Hepatocyte (in vitro differentiated cells): Measurements from ENCODE around the gene LCN15. TPM values are rescaled to one million over a fixed set of nuclear protein-coding genes. Genes with fewer than 3 reads are reported as not detected.

Experiments used
- DNase-seq: peaks from one replicate; pipeline ENCODE4 v3.0.0-alpha.2; 2016; ENCODE audit warnings: low spot score
- H2AFZ ChIP-seq: fragments of 200-600 bp; sonication (generic); 2 replicates; pipeline ENCODE4 v1.6.0; 2016; ENCODE audit warnings: antibody characterized with exemption, mild to moderate bottlenecking
- H3K27ac ChIP-seq: fragments of 200-600 bp; sonication (generic); 2 replicates; pipeline ENCODE4 v1.5.1; 2016; ENCODE audit warnings: mild to moderate bottlenecking
- H3K27me3 ChIP-seq: fragments of 200-600 bp; sonication (generic); 2 replicates; pipeline ENCODE4 v1.6.1; 2016
- H3K36me3 ChIP-seq: fragments of 200-600 bp; sonication (generic); replicated peaks from 2 replicates; pipeline ENCODE4 v1.5.1; 2016; ENCODE audit warnings: low read depth; ENCODE audit not compliant: insufficient read depth
- H3K4me1 ChIP-seq: fragments of 200-600 bp; sonication (generic); 2 replicates; pipeline ENCODE4 v1.5.1; 2016; ENCODE audit warnings: mild to moderate bottlenecking, moderate library complexity; ENCODE audit not compliant: insufficient read depth
- H3K4me2 ChIP-seq: fragments of 200-600 bp; sonication (generic); 2 replicates; pipeline ENCODE4 v1.6.0; 2016
- H3K4me3 ChIP-seq: fragments of 200-600 bp; sonication (generic); 2 replicates; pipeline ENCODE4 v1.5.1; 2016; ENCODE audit warnings: mild to moderate bottlenecking
- H3K79me2 ChIP-seq: fragments of 200-600 bp; sonication (generic); 2 replicates; pipeline ENCODE4 v1.6.0; 2017; ENCODE audit warnings: mild to moderate bottlenecking
- H3K9me2 ChIP-seq: fragments of 200-600 bp; sonication (generic); replicated peaks from 2 replicates; pipeline ENCODE4 v1.6.0; 2017; ENCODE audit warnings: mild to moderate bottlenecking; ENCODE audit not compliant: insufficient read depth
- H3K9me3 ChIP-seq: fragments of 200-600 bp; sonication (generic); 2 replicates; pipeline ENCODE4 v1.5.1; 2016; ENCODE audit warnings: low read depth, mild to moderate bottlenecking
- H4K20me1 ChIP-seq: fragments of 200-600 bp; sonication (generic); 2 replicates; pipeline ENCODE4 v1.6.0; 2016; ENCODE audit warnings: mild to moderate bottlenecking; ENCODE audit not compliant: insufficient read depth, poor library complexity, severe bottlenecking
- EZH2 ChIP-seq: fragments of 200-600 bp; sonication (generic); IDR thresholded peaks from 2 replicates; pipeline ENCODE4 v1.6.1; 2016; ENCODE audit warnings: antibody characterized with exemption, mild to moderate bottlenecking, borderline replicate concordance
- EZH2phosphoT487 ChIP-seq: fragments of 200-600 bp; sonication (generic); IDR thresholded peaks from one replicate; pipeline ENCODE4 v1.6.1; 2018; ENCODE audit warnings: antibody characterized with exemption, mild to moderate bottlenecking, low read depth, moderate library complexity; ENCODE audit not compliant: unreplicated experiment, severe bottlenecking
- WGBS: methylation state at CpG from one replicate; pipeline ENCODE4 v1.1.6; 2016; ENCODE audit warnings: low lambda C conversion rate; ENCODE audit errors: missing lambda C conversion rate; 5-methylcytosine and 5-hydroxymethylcytosine counted together
- polyA plus RNA-seq: library from polyadenylated mRNA; unstranded; fragments of >200 nt; fragmentation: Nextera tagmentation; extraction: Ambion mirVana; gene quantifications from 2 replicates; pipeline ENCODE4 v1.2.1, GENCODE V29; 2016
- total RNA-seq: library from RNA; depleted of rRNA; stranded (reverse); fragments of >200 nt; gene quantifications from 2 replicates; pipeline ENCODE4 v1.2.3, GENCODE V29; 2014
- TF ChIP-seq, protein P1 (sequence below): fragments of 200-600 bp; sonication (generic); IDR thresholded peaks from 2 replicates; pipeline ENCODE4 v1.5.1; 2016; ENCODE audit warnings: antibody characterized with exemption, mild to moderate bottlenecking; ENCODE audit not compliant: poor library complexity

Gene LCN15
- total and polyA plus RNA-seq, 2 experiments from 2014 or later: 1.4 to 1.5 TPM

DNA sequence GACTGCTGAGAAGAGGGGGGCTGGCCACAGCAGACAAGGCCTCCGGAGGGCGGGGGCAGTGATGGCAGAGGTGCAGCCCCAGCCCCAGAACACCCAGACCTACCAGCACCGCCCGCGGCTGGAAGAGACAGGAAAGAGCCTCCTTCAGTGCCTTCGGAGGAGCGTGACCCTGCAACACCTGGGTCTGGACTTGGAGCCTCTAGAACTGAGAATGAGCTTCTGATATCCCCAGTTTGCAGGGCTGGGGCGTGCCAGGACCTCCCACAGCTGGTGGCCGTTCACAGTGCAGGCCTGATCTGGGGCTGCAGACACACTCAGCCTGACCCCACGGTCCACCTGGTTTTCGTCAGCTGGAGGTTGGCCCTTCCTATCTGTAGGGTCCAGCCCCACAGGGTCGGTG lies 30.7 kb downstream of the LCN15 start:
- WGBS: 85% methylated on average over 12 of the region's 12 CpGs
- Histone ChIP-seq H2AFZ (no peak overlapping the region), H3K9me3 (no peaks in the 10 kb centered on the region), H3K4me1 (peaks cover 5% of the 10 kb centered on the region), H3K27me3 (no peaks in the 10 kb centered on the region), H3K9me2 (no peaks in the 10 kb centered on the region), H3K4me3 (no peak overlapping the region), H3K79me2 (peaks cover 24% of the 10 kb centered on the region), H3K4me2 (no peak overlapping the region), H3K27ac (no peak overlapping the region), H4K20me1 (no peaks in the 10 kb centered on the region), H3K36me3 (no peaks in the 10 kb centered on the region)
- TF ChIP-seq, protein P1, sequence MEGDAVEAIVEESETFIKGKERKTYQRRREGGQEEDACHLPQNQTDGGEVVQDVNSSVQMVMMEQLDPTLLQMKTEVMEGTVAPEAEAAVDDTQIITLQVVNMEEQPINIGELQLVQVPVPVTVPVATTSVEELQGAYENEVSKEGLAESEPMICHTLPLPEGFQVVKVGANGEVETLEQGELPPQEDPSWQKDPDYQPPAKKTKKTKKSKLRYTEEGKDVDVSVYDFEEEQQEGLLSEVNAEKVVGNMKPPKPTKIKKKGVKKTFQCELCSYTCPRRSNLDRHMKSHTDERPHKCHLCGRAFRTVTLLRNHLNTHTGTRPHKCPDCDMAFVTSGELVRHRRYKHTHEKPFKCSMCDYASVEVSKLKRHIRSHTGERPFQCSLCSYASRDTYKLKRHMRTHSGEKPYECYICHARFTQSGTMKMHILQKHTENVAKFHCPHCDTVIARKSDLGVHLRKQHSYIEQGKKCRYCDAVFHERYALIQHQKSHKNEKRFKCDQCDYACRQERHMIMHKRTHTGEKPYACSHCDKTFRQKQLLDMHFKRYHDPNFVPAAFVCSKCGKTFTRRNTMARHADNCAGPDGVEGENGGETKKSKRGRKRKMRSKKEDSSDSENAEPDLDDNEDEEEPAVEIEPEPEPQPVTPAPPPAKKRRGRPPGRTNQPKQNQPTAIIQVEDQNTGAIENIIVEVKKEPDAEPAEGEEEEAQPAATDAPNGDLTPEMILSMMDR: no peak
- no peak for TF ChIP-seq EZH2phosphoT487
- TF ChIP-seq EZH2: no peak
- DNase-seq: no peak

DNA sequence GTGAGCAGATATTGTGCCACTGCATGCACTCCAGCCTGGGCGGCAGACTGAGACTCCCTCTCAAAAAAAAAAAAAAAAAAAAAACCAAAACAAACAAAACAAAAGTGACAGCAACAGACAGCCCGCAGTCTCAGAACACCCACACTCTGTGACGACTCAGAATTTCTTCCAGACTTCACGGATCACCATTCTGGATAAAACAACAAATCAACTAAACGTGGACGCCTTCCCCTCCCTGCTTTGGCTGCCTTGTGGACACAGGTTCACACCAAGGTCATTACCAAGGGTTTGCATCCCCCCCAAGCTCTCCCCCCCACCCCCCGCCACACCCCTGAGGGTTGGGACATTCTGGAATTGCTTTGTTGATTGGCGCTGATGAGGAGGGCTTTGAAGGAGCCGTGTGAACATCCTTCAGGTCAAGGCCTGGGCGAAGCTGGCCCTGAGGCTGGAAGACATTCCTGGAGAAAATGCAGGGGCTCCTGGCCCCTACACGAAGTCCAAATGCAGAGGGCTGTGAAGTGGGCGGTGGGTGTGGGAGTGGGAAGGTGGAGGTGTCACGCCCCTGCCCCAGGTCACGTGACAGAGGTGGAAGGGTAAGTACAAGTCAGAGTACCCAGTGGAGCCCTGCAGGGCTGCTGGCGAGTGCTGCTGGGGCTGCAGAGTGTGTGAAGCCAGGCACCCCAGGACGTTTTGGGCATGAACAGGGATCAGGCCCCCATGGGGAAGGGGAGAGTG lies 31.7 kb downstream of the LCN15 start:
- Histone ChIP-seq H3K9me2 (no peaks in the 10 kb centered on the region), H3K4me3 (no peak overlapping the region), H3K27me3 (no peaks in the 10 kb centered on the region), H3K27ac (no peak overlapping the region), H3K9me3 (no peaks in the 10 kb centered on the region), H3K36me3 (no peaks in the 10 kb centered on the region), H3K79me2 (peaks cover 31% of the 10 kb centered on the region), H2AFZ (no peak overlapping the region), H3K4me1 (peaks cover 5% of the 10 kb centered on the region), H4K20me1 (peaks cover 3% of the 10 kb centered on the region), H3K4me2 (no peak overlapping the region)
- TF ChIP-seq EZH2phosphoT487 (no peak), EZH2 (no peak)
- TF ChIP-seq, protein P1: no peak
- 65% methylated on average over 16 of the region's 16 CpGs for WGBS
- DNase-seq: no peak

DNA sequence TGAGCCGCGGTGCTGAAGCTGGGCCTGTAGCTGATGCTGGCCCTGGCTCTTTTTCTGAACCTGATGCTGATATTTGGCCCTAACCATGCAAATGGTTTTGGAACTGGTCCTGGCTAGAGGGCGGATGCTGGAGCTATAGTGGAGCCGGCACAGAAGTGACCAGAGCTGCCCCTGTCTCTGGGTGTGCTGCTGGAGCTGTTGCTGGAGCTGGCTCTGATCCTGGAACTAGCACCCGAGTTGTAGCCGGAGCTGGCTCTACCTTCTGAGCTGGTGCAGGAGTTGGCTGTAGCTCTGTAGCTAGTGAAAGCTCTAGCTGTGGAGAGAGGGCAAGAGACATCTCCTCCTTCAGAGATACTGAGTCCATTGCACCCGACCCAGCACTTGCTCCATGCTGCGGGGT lies 34.4 kb downstream of the LCN15 start:
- Histone ChIP-seq H3K27ac (no peak overlapping the region), H3K4me2 (no peak overlapping the region), H3K4me3 (no peak overlapping the region), H3K4me1 (peaks cover 23% of the 10 kb centered on the region), H4K20me1 (peaks cover 30% of the 10 kb centered on the region), H3K27me3 (no peaks in the 10 kb centered on the region), H3K36me3 (no peaks in the 10 kb centered on the region), H3K9me2 (no peaks in the 10 kb centered on the region), H3K9me3 (no peaks in the 10 kb centered on the region), H3K79me2 (peaks cover 55% of the 10 kb centered on the region), H2AFZ (no peak overlapping the region)
- DNase-seq: no peak
- TF ChIP-seq EZH2: no peak
- no peak for TF ChIP-seq EZH2phosphoT487
- TF ChIP-seq, protein P1: no peak
- 97% methylated on average over 8 of the region's 8 CpGs for WGBS
